Right cardiac atrium (tissue), 5 donors: ENCODE results near the gene KIF18A. TPM values are rescaled to one million over a fixed set of nuclear protein-coding genes. Genes with fewer than 3 reads are reported as not detected.
"Not testable (repeated sequence)": the region's sequence is repeated elsewhere in the genome, so short reads cannot be mapped to it uniquely, and the experiment has no call there.

Source experiments
- ATAC-seq, 2 donors: fragments of 200-7000 bp; cut with Tn5 transposase; one replicate each; pipeline versions ENCODE4 v1.8.0 to v1.9.1; 2020; ENCODE audit warnings: moderate library complexity in 2 of 2, mild to moderate bottlenecking in 1 of 2
- DNase-seq, 3 donors: peaks; one replicate each; pipeline ENCODE4 v3.0.0-alpha.2; 2020
- H3K27ac ChIP-seq: one replicate; pipeline ENCODE4 v1.5.1; 2013; ENCODE audit warnings: mild to moderate bottlenecking, low read length, control low read depth, moderate library complexity
- H3K27me3 ChIP-seq: one replicate; pipeline ENCODE4 v1.6.1; 2013; ENCODE audit not compliant: control insufficient read depth, insufficient read depth
- H3K4me1 ChIP-seq: one replicate; pipeline ENCODE4 v1.6.1; 2013; ENCODE audit warnings: low read length; ENCODE audit not compliant: control insufficient read depth, insufficient read depth
- H3K4me3 ChIP-seq: one replicate; pipeline ENCODE4 v1.5.1; 2013; ENCODE audit warnings: low read length, control low read depth
- H3K9me3 ChIP-seq: one replicate; pipeline ENCODE4 v1.6.1; 2013; ENCODE audit warnings: low read length; ENCODE audit not compliant: control insufficient read depth
- WGBS: extraction: QIAGEN DNeasy Blood & Tissue Kit; methylation state at CpG from one replicate; pipeline ENCODE4 v1.1.7; 2013; 5-methylcytosine and 5-hydroxymethylcytosine counted together
- intact Hi-C, 4 donors: fragments of 100-400 bp; cut with DNase I; formaldehyde crosslinking; loops; one replicate each; pipeline versions ENCODE4 v1.11.0 to v1.14.0; 2022 to 2023
- polyA plus RNA-seq: library from polyadenylated mRNA; stranded (reverse); fragments of 200-250 nt; gene quantifications from one replicate; pipeline ENCODE4 v1.2.3, GENCODE V29; 2013
- total RNA-seq, 4 donors: library from RNA; stranded (reverse); fragmentation: NEBNext Ultra II Directional; extraction: Animal tissue kit (Norgen Biotek cat#: 25700); gene quantifications; one replicate each; pipeline ENCODE4 v1.2.1, GENCODE V29; 2021
- donor health status: healthy with polysubstance abuse.
- donor health status: DM: no; HTN: yes; CAD: no.
- donor health status: DM: no; HTN: no; CAD: no.
- donor health status: DM: no; HTN: yes; CAD: no; lungs with severe emphysema.
- donor health status: DM: yes; HTN: yes; CAD: no.

KIF18A gene
- total and polyA plus RNA-seq, 5 donors: 0.07 to 0.32 (median 0.17) TPM

- DNase-seq (no peak), ATAC-seq (no peak)
- Histone ChIP-seq H3K27ac (no peak overlapping the region), H3K4me3 (no peak overlapping the region), H3K4me1 (no peaks in the 10 kb centered on the region), H3K9me3 (no peaks in the 10 kb centered on the region), H3K27me3 (no peaks in the 10 kb centered on the region)
- intact Hi-C loops: no loop called here
- 87% methylated on average over 14 of the region's 14 CpGs for WGBS
Measured at GRCh38 chr11:28106353-28107043, 1.5 kb downstream of the KIF18A start.

- no peaks in the 10 kb centered on the region for H3K4me1 ChIP-seq
- H3K9me3 ChIP-seq: no peaks in the 10 kb centered on the region
- DNase-seq (no peak), ATAC-seq (no peak)
- H3K27ac ChIP-seq: no peak overlapping the region
- intact Hi-C loops: no loop called here
- H3K4me3 ChIP-seq: no peak overlapping the region
- 82% methylated on average over 5 of the region's 5 CpGs for WGBS
- H3K27me3 ChIP-seq: no peaks in the 10 kb centered on the region
Measured at GRCh38 chr11:28105869-28106268, 2.1 kb downstream of the KIF18A start.

GRCh38 chr11:28104984-28105383 lies 3.0 kb downstream of the KIF18A start:
- WGBS: 88% methylated on average over 2 of the region's 2 CpGs
- no peaks in the 10 kb centered on the region for H3K27me3 ChIP-seq
- H3K4me1 ChIP-seq: no peaks in the 10 kb centered on the region
- no peak overlapping the region for H3K27ac ChIP-seq
- intact Hi-C loops: no loop called here
- no peak for ATAC-seq
- no peaks in the 10 kb centered on the region for H3K9me3 ChIP-seq
- DNase-seq: no peak
- no peak overlapping the region for H3K4me3 ChIP-seq

- ATAC-seq (no peak), DNase-seq (no peak)
- Histone ChIP-seq H3K4me1 (no peaks in the 10 kb centered on the region), H3K4me3 (no peak overlapping the region), H3K27ac (no peak overlapping the region), H3K9me3 (no peaks in the 10 kb centered on the region), H3K27me3 (no peaks in the 10 kb centered on the region)
- WGBS: 92% methylated on average over 1 of the region's 1 CpG
- intact Hi-C loops: no loop called here
Measured at GRCh38 chr11:28104425-28104824, 3.5 kb downstream of the KIF18A start.

GRCh38 chr11:28102300-28102699 lies 5.7 kb downstream of the KIF18A start:
- ATAC-seq, H3K27me3 ChIP-seq: not testable (repeated sequence)
- WGBS: 89% methylated on average over 4 of the region's 4 CpGs

GRCh38 chr11:28100665-28101064 lies 7.3 kb downstream of the KIF18A start:
- intact Hi-C loops: no loop called here

More at GRCh38 chr11:28102300-28102699, 5.7 kb downstream of the KIF18A start:
- DNase-seq, H3K4me1 ChIP-seq, H3K9me3 ChIP-seq, H3K27ac ChIP-seq, H3K4me3 ChIP-seq, intact Hi-C loops: not testable (repeated sequence)

GRCh38 chr11:28099715-28100114 lies 8.2 kb downstream of the KIF18A start:
- intact Hi-C loops: no loop called here
- ATAC-seq (no peak), DNase-seq (no peak)
- no peak overlapping the region for H3K27ac ChIP-seq
- H3K9me3 ChIP-seq: no peaks in the 10 kb centered on the region
- no peaks in the 10 kb centered on the region for H3K4me1 ChIP-seq
- no peaks in the 10 kb centered on the region for H3K27me3 ChIP-seq
- 37% methylated on average over 1 of the region's 1 CpG for WGBS
- H3K4me3 ChIP-seq: no peak overlapping the region

More at GRCh38 chr11:28100665-28101064, 7.3 kb downstream of the KIF18A start:
- no peaks in the 10 kb centered on the region for H3K27me3 ChIP-seq
- ATAC-seq (no peak), DNase-seq (no peak)
- H3K27ac ChIP-seq: no peak overlapping the region
- no peaks in the 10 kb centered on the region for H3K9me3 ChIP-seq
- no peaks in the 10 kb centered on the region for H3K4me1 ChIP-seq
- 80% methylated on average over 2 of the region's 2 CpGs for whole genome bisulfite sequencing
- no peak overlapping the region for H3K4me3 ChIP-seq

GRCh38 chr11:28098257-28098656 lies 9.7 kb downstream of the KIF18A start:
- Histone ChIP-seq H3K4me1 (no peaks in the 10 kb centered on the region), H3K4me3 (no peak overlapping the region), H3K9me3 (no peaks in the 10 kb centered on the region), H3K27ac (no peak overlapping the region), H3K27me3 (no peaks in the 10 kb centered on the region)
- DNase-seq: no peak
- WGBS: 55% methylated on average over 1 of the region's 1 CpG
- intact Hi-C loops: no loop called here
- ATAC-seq: no peak

- H3K9me3 ChIP-seq: no peaks in the 10 kb centered on the region
- no peak overlapping the region for H3K27ac ChIP-seq
- H3K4me1 ChIP-seq: no peaks in the 10 kb centered on the region
- no peak for ATAC-seq
- intact Hi-C loops: no loop called here
- no peak overlapping the region for H3K4me3 ChIP-seq
- H3K27me3 ChIP-seq: no peaks in the 10 kb centered on the region
- no peak for DNase-seq
Measured at GRCh38 chr11:28092786-28093185, 15.2 kb downstream of the KIF18A start.

GRCh38 chr11:28090052-28090749 lies 17.8 kb downstream of the KIF18A start:
- 89% methylated on average over 2 of the region's 2 CpGs for WGBS
- Histone ChIP-seq H3K9me3 (no peaks in the 10 kb centered on the region), H3K4me1 (no peaks in the 10 kb centered on the region), H3K27ac (no peak overlapping the region), H3K4me3 (no peak overlapping the region), H3K27me3 (no peaks in the 10 kb centered on the region)
- DNase-seq: no peak
- intact Hi-C loops: no loop called here
- no peak for ATAC-seq

GRCh38 chr11:28089378-28089777 lies 18.6 kb downstream of the KIF18A start:
- no peak for ATAC-seq
- no peak overlapping the region for H3K27ac ChIP-seq
- no peaks in the 10 kb centered on the region for H3K9me3 ChIP-seq
- H3K27me3 ChIP-seq: no peaks in the 10 kb centered on the region
- no peak for DNase-seq
- WGBS: 93% methylated on average over 5 of the region's 5 CpGs
- H3K4me3 ChIP-seq: no peak overlapping the region
- intact Hi-C loops: no loop called here
- H3K4me1 ChIP-seq: no peaks in the 10 kb centered on the region
